A673 (cell line): Measurements from ENCODE around the gene MRPL24. TPM values are rescaled to one million over a fixed set of nuclear protein-coding genes. Genes with fewer than 3 reads are reported as not detected.

ENCODE experiments used
- BruUV-seq: library from RNA; stranded (reverse); fragments of 400-500 nt; replicated peaks from 2 replicates; lab custom pipeline; 2021; lab: Mats Ljungman, UMichigan
- CTCF ChIA-PET: fragments of 300-600 bp; sonication (Branson Sonifier 250); formaldehyde crosslinking; loops from one replicate; lab custom pipeline; 2022; ENCODE audit warnings: antibody characterized with exemption; lab: Charles Lee
- POLR2A ChIA-PET: fragments of 300-600 bp; sonication (Branson Sonifier 250); formaldehyde crosslinking; loops from one replicate; lab custom pipeline; 2022; ENCODE audit warnings: antibody characterized with exemption; ENCODE audit not compliant: low non-redundant PET; lab: Charles Lee
- DNase-seq: peaks from one replicate; pipeline ENCODE4 v3.0.0-alpha.2; 2015; ENCODE audit warnings: low spot score
- H3K27ac ChIP-seq: fragments of 200-600 bp; sonication (generic); 2 replicates; pipeline ENCODE4 v1.5.1; 2016; ENCODE audit warnings: mixed run types, low read depth, mild to moderate bottlenecking, mixed read lengths, antibody characterized with exemption, low read length; ENCODE audit not compliant: poor library complexity, severe bottlenecking
- H3K27me3 ChIP-seq: fragments of 200-600 bp; sonication (generic); replicated peaks from 2 replicates; pipeline ENCODE4 v1.6.1; 2017; ENCODE audit warnings: mixed run types, low read depth, mild to moderate bottlenecking, mixed read lengths, antibody characterized with exemption, low read length; ENCODE audit not compliant: insufficient read depth, poor library complexity
- H3K36me3 ChIP-seq: fragments of 200-600 bp; sonication (generic); 2 replicates; pipeline ENCODE4 v1.6.1; 2016; ENCODE audit warnings: mixed run types, mild to moderate bottlenecking, mixed read lengths, antibody characterized with exemption, low read length; ENCODE audit not compliant: insufficient read depth, poor library complexity, severe bottlenecking
- H3K4me1 ChIP-seq: fragments of 200-600 bp; sonication (generic); 2 replicates; pipeline ENCODE4 v1.6.1; 2017; ENCODE audit warnings: mixed run types, mild to moderate bottlenecking, mixed read lengths, antibody characterized with exemption, low read length; ENCODE audit not compliant: insufficient read depth, poor library complexity, severe bottlenecking
- H3K4me3 ChIP-seq: fragments of 200-600 bp; sonication (generic); 2 replicates; pipeline ENCODE4 v1.5.1; 2016; ENCODE audit warnings: low read depth, mixed run types, mild to moderate bottlenecking, mixed read lengths, low read length; ENCODE audit not compliant: poor library complexity, severe bottlenecking
- H3K9me3 ChIP-seq: fragments of 200-600 bp; sonication (generic); 2 replicates; pipeline ENCODE4 v1.6.1; 2016; ENCODE audit warnings: mixed run types, low read depth, mild to moderate bottlenecking, mixed read lengths, antibody characterized with exemption, low read length; ENCODE audit not compliant: poor library complexity, severe bottlenecking
- EZH2 ChIP-seq: fragments of 200-600 bp; sonication (generic); IDR thresholded peaks from 2 replicates; pipeline ENCODE4 v1.6.1; 2017; ENCODE audit warnings: borderline replicate concordance, low read depth, mild to moderate bottlenecking, mixed read lengths, antibody characterized with exemption, low read length; ENCODE audit not compliant: poor library complexity, severe bottlenecking
- intact Hi-C: fragments of 100-400 bp; cut with micrococcal nuclease; formaldehyde crosslinking; loops from one replicate; pipeline ENCODE4 v1.10.0; 2022; ENCODE audit not compliant: unreplicated experiment
- total RNA-seq: library from RNA; stranded (reverse); gene quantifications from 2 replicates; pipeline ENCODE4 v1.2.3, GENCODE V29; 2021
- TF ChIP-seq, protein P1 (sequence below): fragments of 300-800, 200-600 bp; sonication (generic); conservative IDR thresholded peaks from 2 replicates; pipeline ENCODE4 v1.5.1; 2017; ENCODE audit warnings: low read depth, mild to moderate bottlenecking, antibody characterized with exemption, low read length, moderate library complexity, mixed read lengths

Gene MRPL24
- total RNA-seq, 1 experiment from 2014 or later, result 85.7 TPM

DNA sequence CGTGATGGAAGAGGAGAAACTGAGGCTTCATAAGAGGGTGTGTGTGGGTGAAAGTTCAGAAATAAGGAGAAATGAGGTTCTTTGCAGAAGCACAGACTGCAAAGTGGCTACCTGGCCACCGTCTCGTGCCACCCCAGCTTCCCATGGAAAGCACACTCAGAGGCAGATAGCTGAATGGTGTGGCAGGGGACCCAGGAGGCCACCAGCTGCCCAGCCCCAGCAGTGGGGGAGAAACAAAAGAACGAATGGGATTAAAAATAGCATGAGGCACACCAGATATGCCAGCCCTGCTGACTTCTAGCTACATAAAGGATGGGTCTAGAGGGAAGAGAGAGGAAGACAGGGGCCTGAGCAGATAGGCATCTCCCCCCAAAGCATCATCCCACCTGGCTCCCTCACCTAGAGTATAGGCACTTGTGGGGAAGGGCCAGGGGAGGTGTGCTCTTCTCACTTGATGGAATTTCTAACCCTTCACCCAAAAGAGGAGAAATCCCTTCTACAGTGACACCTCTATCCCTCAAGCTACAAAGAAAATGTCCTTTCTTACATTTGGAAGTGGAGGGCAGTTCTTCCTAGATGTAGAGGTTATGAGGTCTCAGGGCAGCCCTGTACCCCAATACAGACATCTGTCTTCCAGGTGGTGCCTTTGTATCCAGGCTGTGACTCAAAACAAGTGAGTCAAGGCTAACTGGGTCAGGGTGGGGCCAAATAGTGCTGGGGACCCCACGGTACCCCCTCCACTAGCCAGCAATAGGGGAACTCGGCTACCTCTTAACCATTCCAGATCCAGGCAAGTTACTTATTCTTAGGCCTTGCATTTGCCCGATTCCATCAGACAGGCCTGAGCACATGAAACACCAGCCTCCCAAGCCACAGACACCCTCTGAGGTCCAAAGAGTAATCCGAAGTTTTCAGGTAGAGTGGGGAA is 7.1 kb upstream of the MRPL24 start:
- peak; percentile 45 for DNase-seq
- no TSS peak for BruUV-seq

DNA sequence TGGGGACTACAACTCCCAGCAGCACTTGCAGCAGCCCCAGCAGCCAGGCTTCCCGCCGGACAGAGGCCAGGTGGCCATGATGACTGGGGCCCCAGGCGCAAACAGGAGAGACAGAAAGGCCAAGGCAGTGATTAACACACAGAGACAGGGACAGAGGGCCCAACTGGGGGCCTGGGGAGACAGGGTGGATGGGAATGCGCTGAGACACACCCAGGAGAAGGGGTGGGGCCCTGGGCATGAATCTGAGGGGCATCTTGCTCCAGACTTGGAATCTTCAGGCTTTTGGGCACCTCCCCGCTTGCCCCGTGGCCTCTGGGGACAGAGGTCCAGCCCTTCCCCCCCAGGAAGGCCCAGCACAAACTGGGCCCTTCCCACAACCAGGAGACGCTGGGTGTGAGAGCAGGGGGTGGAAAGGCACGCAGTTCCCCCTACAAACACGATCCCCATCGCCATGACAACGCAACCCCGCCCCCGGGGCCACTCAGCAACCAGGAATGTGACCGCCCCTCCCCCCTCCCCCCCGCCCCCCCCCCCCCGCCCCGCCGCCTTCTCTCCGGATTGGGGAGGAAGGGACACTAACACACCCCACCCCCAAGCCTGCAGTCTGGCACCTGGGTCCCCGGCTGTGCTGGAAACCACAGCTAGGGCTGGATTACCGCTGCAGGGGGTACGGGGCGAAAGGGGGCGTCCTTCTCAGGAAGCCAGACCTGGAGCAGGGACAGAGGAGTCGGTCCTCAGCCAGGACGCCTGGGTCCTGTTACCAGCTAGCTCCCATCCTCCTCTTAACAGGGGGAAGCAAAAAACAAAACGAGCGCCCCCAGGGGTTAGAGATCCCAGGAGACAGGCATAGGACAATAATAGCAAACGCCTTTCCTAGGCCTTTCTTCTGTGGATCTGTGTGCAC is 6.1 kb upstream of the MRPL24 start:
- Histone ChIP-seq H3K4me3 (peak overlapping the region; percentile 92), H3K9me3 (no peaks in the 10 kb centered on the region), H3K27me3 (no peaks in the 10 kb centered on the region), H3K4me1 (peaks cover 39% of the 10 kb centered on the region), H3K27ac (peak overlapping the region; percentile 98), H3K36me3 (peaks cover 36% of the 10 kb centered on the region)
- POLR2A ChIA-PET, result interaction anchor here (0.5 to 0.6 kb wide), 3 partner anchors 27 to 318 kb away, joined by 3 to 4 read pairs (median 4); no protein-coding TSS in a partner anchor
- intact Hi-C loops, result no loop called here
- TF ChIP-seq, protein P1, sequence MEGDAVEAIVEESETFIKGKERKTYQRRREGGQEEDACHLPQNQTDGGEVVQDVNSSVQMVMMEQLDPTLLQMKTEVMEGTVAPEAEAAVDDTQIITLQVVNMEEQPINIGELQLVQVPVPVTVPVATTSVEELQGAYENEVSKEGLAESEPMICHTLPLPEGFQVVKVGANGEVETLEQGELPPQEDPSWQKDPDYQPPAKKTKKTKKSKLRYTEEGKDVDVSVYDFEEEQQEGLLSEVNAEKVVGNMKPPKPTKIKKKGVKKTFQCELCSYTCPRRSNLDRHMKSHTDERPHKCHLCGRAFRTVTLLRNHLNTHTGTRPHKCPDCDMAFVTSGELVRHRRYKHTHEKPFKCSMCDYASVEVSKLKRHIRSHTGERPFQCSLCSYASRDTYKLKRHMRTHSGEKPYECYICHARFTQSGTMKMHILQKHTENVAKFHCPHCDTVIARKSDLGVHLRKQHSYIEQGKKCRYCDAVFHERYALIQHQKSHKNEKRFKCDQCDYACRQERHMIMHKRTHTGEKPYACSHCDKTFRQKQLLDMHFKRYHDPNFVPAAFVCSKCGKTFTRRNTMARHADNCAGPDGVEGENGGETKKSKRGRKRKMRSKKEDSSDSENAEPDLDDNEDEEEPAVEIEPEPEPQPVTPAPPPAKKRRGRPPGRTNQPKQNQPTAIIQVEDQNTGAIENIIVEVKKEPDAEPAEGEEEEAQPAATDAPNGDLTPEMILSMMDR, result peak; percentile 55
- TF ChIP-seq EZH2, result no peak
- no TSS peak for BruUV-seq
- CTCF ChIA-PET, result interaction anchor here (0.6 to 1.3 kb wide), 2 partner anchors 20 to 1423 kb away, joined by 4 to 5 read pairs; partner anchors contain the start of gene PRCC
- DNase-seq, result peak; percentile 91

More for the DNA sequence above, 7.1 kb upstream of the MRPL24 start:
- intact Hi-C loops, result no loop called here
- H3K27ac ChIP-seq, result peak overlapping the region; percentile 98
- peaks cover 42% of the 10 kb centered on the region for H3K4me1 ChIP-seq
- TF ChIP-seq EZH2, result no peak
- TF ChIP-seq, protein P1, result no peak
- H3K36me3 ChIP-seq, result peaks cover 26% of the 10 kb centered on the region
- POLR2A ChIA-PET, result interaction anchor here (0.5 to 0.6 kb wide), 2 partner anchors 26 to 170 kb away, joined by 4 read pairs; no protein-coding TSS in a partner anchor
- no peaks in the 10 kb centered on the region for H3K27me3 ChIP-seq
- CTCF ChIA-PET, result interaction anchor here (1.3 kb wide), 1 partner anchor 19 kb away, joined by 4 read pairs; the partner anchor contains the start of gene PRCC
- H3K4me3 ChIP-seq, result peak overlapping the region; percentile 92
- H3K9me3 ChIP-seq, result no peaks in the 10 kb centered on the region

DNA sequence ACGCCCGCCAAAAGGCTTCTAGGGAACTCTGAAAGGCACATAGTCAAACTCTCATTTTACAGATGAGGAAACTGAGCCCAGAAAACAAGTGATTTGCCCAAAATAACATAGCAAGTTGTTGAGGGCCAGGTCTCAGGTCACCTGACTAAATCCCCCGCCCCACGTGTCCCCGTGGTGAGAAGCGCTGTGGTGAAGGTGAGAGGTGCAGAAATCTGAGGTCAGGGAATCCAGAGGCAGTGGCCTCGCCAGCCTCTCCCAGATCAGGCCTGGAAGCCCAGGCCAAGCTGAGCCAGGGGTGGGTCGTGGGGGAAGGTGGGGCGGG is 5.5 kb upstream of the MRPL24 start:
- H3K27me3 ChIP-seq, result no peaks in the 10 kb centered on the region
- peak overlapping the region; percentile 92 for H3K4me3 ChIP-seq
- H3K36me3 ChIP-seq, result peaks cover 40% of the 10 kb centered on the region
- H3K9me3 ChIP-seq, result no peaks in the 10 kb centered on the region
- no TSS peak for BruUV-seq
- ChIA-PET CTCF (interaction anchor here (0.6 kb wide), 1 partner anchor 1423 kb away, joined by 5 read pairs; no protein-coding TSS in a partner anchor), POLR2A (no interaction called here)
- peaks cover 39% of the 10 kb centered on the region for H3K4me1 ChIP-seq
- intact Hi-C loops, result no loop called here
- H3K27ac ChIP-seq, result peak overlapping the region; percentile 90
- TF ChIP-seq, protein P1, result no peak
- TF ChIP-seq EZH2, result no peak
- DNase-seq, result no peak
